ENCODE measurements around the gene SUPT7L. TPM values are rescaled to one million over a fixed set of nuclear protein-coding genes. Genes with fewer than 3 reads are reported as not detected.

SUPT7L gene
- polyA plus RNA-seq, 1 donor (not counting 4 experiments of a cell fraction or from before 2014, with no cell fraction given) = 39.8 TPM

GRCh38 chr2:27651056-27651455 is 12.4 kb downstream of the SUPT7L start:
- H3K9me1 ChIP-seq (ENCODE audit: control insufficient read depth, extremely low read depth, insufficient read depth, low read length) = no peaks in the 10 kb centered on the region
- no peaks in the 10 kb centered on the region for H3K9me3 ChIP-seq (ENCODE audit: control insufficient read depth, low read depth, low read length)
- dilution Hi-C loops (cut with MboI; ENCODE audit: extremely low pct_ligation_motif_present, low sequenced_read_pairs) = no loop called here
- TF ChIP-seq CTCF (optimal IDR thresholded peaks at IDR 0.05 in 1 of 3, IDR thresholded peaks at IDR 0.05 in 1 of 3, conservative IDR thresholded peaks at IDR 0.05 in 1 of 3; ENCODE audit: extremely low read depth in 1 of 3, insufficient read depth in 2 of 3, low read length in 3 of 3) (no peak), EZH2 (IDR thresholded peaks at IDR 0.05; ENCODE audit: low read length) (no peak)
- FAIRE-seq (no peak), DNase-seq (ENCODE audit: low read depth, low spot score) (no peak)
- no peak overlapping the region for H3K27ac ChIP-seq (ENCODE audit: control insufficient read depth, insufficient read depth, low read length)
- H3K79me2 ChIP-seq (ENCODE audit: control insufficient read depth, insufficient read depth, low read length) = no peaks in the 10 kb centered on the region
- no peak overlapping the region for H3K9ac ChIP-seq (ENCODE audit: control insufficient read depth, extremely low read depth, insufficient read depth, low read length)
- no peaks in the 10 kb centered on the region for H4K20me1 ChIP-seq (ENCODE audit: control insufficient read depth, extremely low read depth, insufficient read depth, low read length)
- H3K4me3 ChIP-seq (ENCODE audit: control insufficient read depth in 2 of 3, extremely low read depth in 1 of 3, insufficient read depth in 2 of 3, low read depth in 1 of 3, low read length in 3 of 3) = no peak overlapping the region
- H3K27me3 ChIP-seq (ENCODE audit: control insufficient read depth, extremely low read depth, insufficient read depth, low read length) = no peaks in the 10 kb centered on the region
- peaks cover 24 to 35% of the 10 kb centered on the region in 2 experiments for H3K36me3 ChIP-seq (ENCODE audit: control insufficient read depth in 2 of 2, extremely low read depth in 1 of 2, insufficient read depth in 2 of 2, low read length in 2 of 2)
- H3K4me1 ChIP-seq (ENCODE audit: control insufficient read depth, extremely low read depth, insufficient read depth, low read length) = peaks cover 18% of the 10 kb centered on the region
- H3K4me2 ChIP-seq (ENCODE audit: control insufficient read depth, extremely low read depth, insufficient read depth, low read depth, low read length) = no peak overlapping the region
- H2AFZ ChIP-seq (ENCODE audit: control insufficient read depth, low read length) = no peak overlapping the region

GRCh38 chr2:27647737-27648136 is 15.7 kb downstream of the SUPT7L start:
- no peak overlapping the region for H3K27ac ChIP-seq (ENCODE audit: control insufficient read depth, insufficient read depth, low read length)
- FAIRE-seq (no peak), DNase-seq (ENCODE audit: low read depth, low spot score) (no peak)
- no peak overlapping the region for H3K4me2 ChIP-seq (ENCODE audit: control insufficient read depth, extremely low read depth, insufficient read depth, low read depth, low read length)
- no peaks in the 10 kb centered on the region for H4K20me1 ChIP-seq (ENCODE audit: control insufficient read depth, extremely low read depth, insufficient read depth, low read length)
- peaks cover 11 to 12% of the 10 kb centered on the region in 2 experiments for H3K36me3 ChIP-seq (ENCODE audit: control insufficient read depth in 2 of 2, extremely low read depth in 1 of 2, insufficient read depth in 2 of 2, low read length in 2 of 2)
- no peak for TF ChIP-seq CTCF (optimal IDR thresholded peaks at IDR 0.05 in 1 of 3, IDR thresholded peaks at IDR 0.05 in 1 of 3, conservative IDR thresholded peaks at IDR 0.05 in 1 of 3; ENCODE audit: extremely low read depth in 1 of 3, insufficient read depth in 2 of 3, low read length in 3 of 3)
- no peak for TF ChIP-seq EZH2 (IDR thresholded peaks at IDR 0.05; ENCODE audit: low read length)
- H3K9ac ChIP-seq (ENCODE audit: control insufficient read depth, extremely low read depth, insufficient read depth, low read length) = no peak overlapping the region
- H3K9me3 ChIP-seq (ENCODE audit: control insufficient read depth, low read depth, low read length) = no peaks in the 10 kb centered on the region
- H3K4me1 ChIP-seq (ENCODE audit: control insufficient read depth, extremely low read depth, insufficient read depth, low read length) = peaks cover 7% of the 10 kb centered on the region
- no peak overlapping the region for H3K4me3 ChIP-seq (ENCODE audit: control insufficient read depth in 2 of 3, extremely low read depth in 1 of 3, insufficient read depth in 2 of 3, low read depth in 1 of 3, low read length in 3 of 3)
- no peaks in the 10 kb centered on the region for H3K9me1 ChIP-seq (ENCODE audit: control insufficient read depth, extremely low read depth, insufficient read depth, low read length)
- no peaks in the 10 kb centered on the region for H3K79me2 ChIP-seq (ENCODE audit: control insufficient read depth, insufficient read depth, low read length)
- no peak overlapping the region for H2AFZ ChIP-seq (ENCODE audit: control insufficient read depth, low read length)
- dilution Hi-C loops (cut with MboI; ENCODE audit: extremely low pct_ligation_motif_present, low sequenced_read_pairs) = no loop called here
- H3K27me3 ChIP-seq (ENCODE audit: control insufficient read depth, extremely low read depth, insufficient read depth, low read length) = no peaks in the 10 kb centered on the region

All from keratinocyte (primary cell).